HCT116 (cell line): ENCODE results near the gene SERPINB5. TPM values are rescaled to one million over a fixed set of nuclear protein-coding genes. Genes with fewer than 3 reads are reported as not detected.

ENCODE experiments used
- ATAC-seq: fragments of 200-7000 bp; cut with Tn5 transposase; 2 replicates; pipeline ENCODE4 v1.9.1; 2020; ENCODE audit warnings: mild to moderate bottlenecking, moderate library complexity
- BruUV-seq: library from RNA; stranded (reverse); fragments of 400-500 nt; replicated peaks from 2 replicates; lab custom pipeline; 2021; lab: Mats Ljungman, UMichigan
- CTCF ChIA-PET: fragments of 300-600 bp; sonication (Branson Sonifier 250); formaldehyde crosslinking; loops from one replicate; lab custom pipeline; 2021; ENCODE audit warnings: antibody characterized with exemption; lab: Charles Lee
- POLR2A ChIA-PET: fragments of 300-600, 350-600 bp; sonication (Branson Sonifier 250); formaldehyde crosslinking; loops from one replicate; lab custom pipeline; 2021; ENCODE audit warnings: antibody characterized with exemption; lab: Charles Lee
- RAD21 ChIA-PET, 2 experiments: fragments of 300-600 bp; sonication (Branson Sonifier 250); formaldehyde crosslinking; loops; one replicate each; lab custom pipeline; 2023; ENCODE audit warnings: low total read pairs in 2 of 2; ENCODE audit not compliant: uncharacterized antibody in 2 of 2, unreplicated experiment in 2 of 2, low non-redundant PET in 1 of 2; lab: Charles Lee
- DNase-seq: peaks from one replicate; pipeline ENCODE4 v3.0.0-alpha.2; 2010; ENCODE audit warnings: low read depth, low spot score
- H2AFZ ChIP-seq: fragments of 200-600 bp; shearing (Covaris generic), sonication (generic); 2 replicates; pipeline ENCODE4 v1.6.1; 2017; ENCODE audit warnings: low read depth, mixed run types, mixed read lengths, antibody characterized with exemption, low read length; ENCODE audit not compliant: poor library complexity, severe bottlenecking
- H3K27ac ChIP-seq: 2 replicates; pipeline ENCODE4 v1.5.1; 2012; ENCODE audit warnings: low read depth, low read length
- H3K27me3 ChIP-seq: fragments of 200-600 bp; sonication (generic); 2 replicates; pipeline ENCODE4 v1.6.1; 2016; ENCODE audit warnings: mixed run types, low read length, mixed read lengths; ENCODE audit not compliant: insufficient read depth
- H3K36me3 ChIP-seq, 2 experiments: fragments of 200-500 bp in 1 of 2; fragments of 200-600 bp in 1 of 2; sonication (Bioruptor generic) in 1 of 2; sonication (generic) in 1 of 2; 2 replicates each; pipeline versions ENCODE4 v1.5.1 to v1.6.1; 2014 to 2016; ENCODE audit warnings: low read length in 2 of 2, inconsistent platforms in 1 of 2, mixed read lengths in 1 of 2, mixed run types in 1 of 2; ENCODE audit not compliant: insufficient read depth in 2 of 2, control insufficient read depth in 1 of 2
- H3K4me1 ChIP-seq, 2 experiments: fragments of 200-600 bp in 1 of 2; sonication (generic) in 1 of 2; 2 replicates each; pipeline versions ENCODE4 v1.5.1 to v1.6.1; 2012 to 2017; ENCODE audit warnings: low read length in 2 of 2, inconsistent platforms in 1 of 2, mild to moderate bottlenecking in 1 of 2, mixed read lengths in 1 of 2, mixed run types in 1 of 2, moderate library complexity in 1 of 2; ENCODE audit not compliant: insufficient read depth in 2 of 2, control insufficient read depth in 1 of 2
- H3K4me2 ChIP-seq: fragments of 200-600 bp; sonication (generic); 2 replicates; pipeline ENCODE4 v1.6.1; 2017; ENCODE audit warnings: mixed run types, low read length, mixed read lengths
- H3K4me3 ChIP-seq, 2 experiments: fragments of 200-600 bp in 1 of 2; sonication (generic) in 1 of 2; replicated peaks in 1 of 2; 2 replicates each; pipeline ENCODE4 v1.5.1; 2011 to 2016; ENCODE audit warnings: low read length in 2 of 2, control low read depth in 1 of 2, low read depth in 1 of 2, mild to moderate bottlenecking in 1 of 2, mixed read lengths in 1 of 2, mixed run types in 1 of 2
- H3K79me2 ChIP-seq: fragments of 200-600 bp; sonication (generic); 2 replicates; pipeline ENCODE4 v1.6.1; 2017; ENCODE audit warnings: mild to moderate bottlenecking, mixed run types, low read length, moderate library complexity, mixed read lengths; ENCODE audit not compliant: insufficient read depth
- H3K9ac ChIP-seq: fragments of 200-600 bp; sonication (generic); 2 replicates; pipeline ENCODE4 v1.6.1; 2016; ENCODE audit warnings: low read length, mixed read lengths
- H3K9me2 ChIP-seq: fragments of 200-600 bp; sonication (generic), shearing (Covaris generic); 2 replicates; pipeline ENCODE4 v1.6.1; 2017; ENCODE audit warnings: mixed run types, mild to moderate bottlenecking, moderate library complexity; ENCODE audit not compliant: insufficient read depth
- H3K9me3 ChIP-seq, 2 experiments: fragments of 200-500 bp in 1 of 2; fragments of 200-600 bp in 1 of 2; sonication (Bioruptor generic) in 1 of 2; sonication (generic) in 1 of 2; 2 replicates each; pipeline ENCODE4 v1.6.1; 2014 to 2017; ENCODE audit warnings: low read length in 2 of 2, mixed read lengths in 2 of 2, inconsistent platforms in 1 of 2, low read depth in 1 of 2, mild to moderate bottlenecking in 1 of 2, mixed run types in 1 of 2, moderate library complexity in 1 of 2; ENCODE audit not compliant: control insufficient read depth in 1 of 2, insufficient read depth in 1 of 2
- H4K20me1 ChIP-seq: fragments of 200-600 bp; sonication (generic), shearing (Covaris generic); 2 replicates; pipeline ENCODE4 v1.6.1; 2017; ENCODE audit warnings: mixed run types, mild to moderate bottlenecking, moderate library complexity; ENCODE audit not compliant: insufficient read depth
- ATF3 ChIP-seq: IDR thresholded peaks from 2 replicates; pipeline ENCODE4 v1.6.1; 2012
- CBX3 ChIP-seq: IDR thresholded peaks from 2 replicates; pipeline ENCODE4 v1.6.1; 2012; ENCODE audit warnings: low read depth
- CEBPB ChIP-seq: IDR thresholded peaks from 2 replicates; pipeline ENCODE4 v1.6.1; 2012; ENCODE audit warnings: low read depth
- ELF1 ChIP-seq: IDR thresholded peaks from 2 replicates; pipeline ENCODE4 v1.6.1; 2012; ENCODE audit warnings: low read depth, borderline replicate concordance
- EZH2 ChIP-seq: fragments of 200-600 bp; sonication (generic); IDR thresholded peaks from 2 replicates; pipeline ENCODE4 v1.6.1; 2017; ENCODE audit warnings: antibody characterized with exemption, mixed run types
- EZH2phosphoT487 ChIP-seq: fragments of 200-600 bp; IDR thresholded peaks from 2 replicates; pipeline ENCODE4 v1.6.1; 2018; ENCODE audit warnings: antibody characterized with exemption, borderline replicate concordance
- POLR2AphosphoS5 ChIP-seq: IDR thresholded peaks from 2 replicates; pipeline ENCODE4 v1.6.1; 2011; ENCODE audit warnings: mild to moderate bottlenecking, low read depth, low read length, moderate library complexity
- RAD21 ChIP-seq: IDR thresholded peaks from 2 replicates; pipeline ENCODE4 v1.6.1; 2012; ENCODE audit warnings: low read depth, mild to moderate bottlenecking
- SRF ChIP-seq: IDR thresholded peaks from 2 replicates; pipeline ENCODE4 v1.6.1; 2012; ENCODE audit warnings: low read depth
- ZFX ChIP-seq: fragments of 450-650 bp; IDR thresholded peaks from 2 replicates; pipeline ENCODE4 v1.6.1; 2017
- intact Hi-C: fragments of 100-400 bp; cut with micrococcal nuclease; formaldehyde crosslinking; loops from 2 replicates; pipeline ENCODE4 v1.10.0; 2022
- total RNA-seq: library from RNA; stranded (reverse); gene quantifications from one replicate; pipeline ENCODE4 v1.2.1, GENCODE V29; 2021; ENCODE audit not compliant: unreplicated experiment
- TF ChIP-seq, protein P1 (sequence below), 3 experiments: fragments of 200-600 bp in 1 of 3; sonication (generic) in 1 of 3; IDR thresholded peaks in 2 of 3; conservative IDR thresholded peaks in 1 of 3; 2 replicates each; pipeline ENCODE4 v1.5.1; 2012 to 2017; ENCODE audit warnings: low read depth in 2 of 3, low read length in 2 of 3, antibody characterized with exemption in 1 of 3, borderline replicate concordance in 1 of 3, control low read depth in 1 of 3, mild to moderate bottlenecking in 1 of 3, mixed read lengths in 1 of 3, mixed run types in 1 of 3, moderate library complexity in 1 of 3; ENCODE audit not compliant: insufficient read depth in 1 of 3
- TF ChIP-seq, protein P2 (sequence below): IDR thresholded peaks from 2 replicates; pipeline ENCODE4 v1.6.1; 2012

Gene SERPINB5
- total RNA-seq, 1 experiment from 2014 or later = 19.5 TPM

DNA sequence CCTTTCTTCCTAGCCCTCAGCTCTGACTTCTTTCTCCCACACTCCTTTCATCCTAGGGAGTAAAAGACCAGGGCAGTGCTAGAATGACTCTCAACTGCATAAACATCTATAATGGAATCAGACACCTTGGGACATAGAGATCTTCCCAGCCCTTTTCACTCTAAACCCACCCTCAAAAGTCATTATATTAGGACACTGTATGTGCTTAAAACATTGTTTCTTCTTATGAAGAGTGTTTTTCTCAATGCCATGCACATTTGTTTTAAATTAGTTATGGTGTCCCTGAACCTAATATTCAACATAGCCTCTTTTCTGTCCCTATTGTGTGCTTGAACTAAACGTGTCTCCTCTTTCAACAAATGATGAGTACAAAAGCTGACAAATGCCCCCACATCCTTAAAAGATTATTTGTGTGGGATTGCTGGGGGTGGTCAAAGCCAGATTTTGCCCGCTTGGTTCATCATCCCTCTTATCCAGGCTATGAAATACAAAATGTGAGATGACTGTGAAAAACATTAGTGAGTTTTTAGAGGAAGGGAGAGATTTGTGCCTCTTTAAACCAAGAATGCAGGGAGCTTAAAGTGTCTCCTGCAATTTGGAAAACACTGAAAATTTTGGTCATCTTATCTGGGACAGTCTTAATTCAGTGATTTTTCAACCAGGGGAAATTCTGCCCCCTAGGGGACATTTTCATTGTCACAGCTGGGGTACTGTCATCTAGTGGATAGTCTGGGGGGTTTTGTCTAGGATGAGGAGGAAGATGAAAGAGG lies 29.0 kb downstream of the SERPINB5 start:
- peak; percentile 19 for DNase-seq
- ChIA-PET RAD21 (no interaction called here), CTCF (interaction anchor here (1.0 to 2.7 kb wide), 8 partner anchors 9 to 489 kb away, joined by 3 to 10 read pairs (median 6); no protein-coding TSS in a partner anchor), POLR2A (no interaction called here)
- Histone ChIP-seq H3K4me3 (no peak overlapping the region), H4K20me1 (no peaks in the 10 kb centered on the region), H3K27me3 (no peaks in the 10 kb centered on the region), H3K27ac (no peak overlapping the region), H3K4me2 (no peak overlapping the region), H3K9me3 (no peaks in the 10 kb centered on the region), H3K79me2 (no peaks in the 10 kb centered on the region), H2AFZ (no peak overlapping the region), H3K9me2 (no peaks in the 10 kb centered on the region), H3K36me3 (peaks cover 0 to 3% of the 10 kb centered on the region in 2 experiments; a peak in 1 of 4 replicates), H3K4me1 (no peaks in the 10 kb centered on the region), H3K9ac (no peak overlapping the region)
- peak; percentile 92 for ATAC-seq
- intact Hi-C loops = loop anchor here (5.0 kb wide), 1 partner anchor 488 kb away; no protein-coding TSS in a partner anchor
- no TSS peak for BruUV-seq
- TF ChIP-seq RAD21 (peak; percentile 68), SRF (no peak)
- TF ChIP-seq, protein P1, sequence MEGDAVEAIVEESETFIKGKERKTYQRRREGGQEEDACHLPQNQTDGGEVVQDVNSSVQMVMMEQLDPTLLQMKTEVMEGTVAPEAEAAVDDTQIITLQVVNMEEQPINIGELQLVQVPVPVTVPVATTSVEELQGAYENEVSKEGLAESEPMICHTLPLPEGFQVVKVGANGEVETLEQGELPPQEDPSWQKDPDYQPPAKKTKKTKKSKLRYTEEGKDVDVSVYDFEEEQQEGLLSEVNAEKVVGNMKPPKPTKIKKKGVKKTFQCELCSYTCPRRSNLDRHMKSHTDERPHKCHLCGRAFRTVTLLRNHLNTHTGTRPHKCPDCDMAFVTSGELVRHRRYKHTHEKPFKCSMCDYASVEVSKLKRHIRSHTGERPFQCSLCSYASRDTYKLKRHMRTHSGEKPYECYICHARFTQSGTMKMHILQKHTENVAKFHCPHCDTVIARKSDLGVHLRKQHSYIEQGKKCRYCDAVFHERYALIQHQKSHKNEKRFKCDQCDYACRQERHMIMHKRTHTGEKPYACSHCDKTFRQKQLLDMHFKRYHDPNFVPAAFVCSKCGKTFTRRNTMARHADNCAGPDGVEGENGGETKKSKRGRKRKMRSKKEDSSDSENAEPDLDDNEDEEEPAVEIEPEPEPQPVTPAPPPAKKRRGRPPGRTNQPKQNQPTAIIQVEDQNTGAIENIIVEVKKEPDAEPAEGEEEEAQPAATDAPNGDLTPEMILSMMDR (IDR thresholded peaks at IDR 0.05 in 2 of 3, conservative IDR thresholded peaks at IDR 0.05 in 1 of 3; ENCODE audit: borderline replicate concordance in 1 of 3, insufficient read depth in 1 of 3, low read depth in 2 of 3, low read length in 2 of 3) = peak; percentile 72 to 84 (median 79)
- TF ChIP-seq, all 23 proteins: peak for 2

DNA sequence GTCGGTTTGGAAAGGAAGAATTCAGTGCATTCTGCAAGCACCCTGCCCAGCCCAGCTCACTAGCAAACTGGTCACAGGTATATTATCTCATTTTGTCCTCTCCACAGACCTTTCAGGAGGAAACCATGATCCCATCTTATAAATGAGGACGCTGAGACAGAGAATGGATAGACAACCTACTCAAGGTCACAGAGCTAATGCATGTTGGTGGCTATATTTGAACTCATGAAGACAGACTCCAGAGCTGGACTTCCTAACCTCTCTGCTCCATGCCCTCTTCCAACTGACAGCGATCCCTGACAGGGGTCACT lies 29.5 kb downstream of the SERPINB5 start:
- no peaks in the 10 kb centered on the region for H3K9me3 ChIP-seq
- TF ChIP-seq, protein P2, sequence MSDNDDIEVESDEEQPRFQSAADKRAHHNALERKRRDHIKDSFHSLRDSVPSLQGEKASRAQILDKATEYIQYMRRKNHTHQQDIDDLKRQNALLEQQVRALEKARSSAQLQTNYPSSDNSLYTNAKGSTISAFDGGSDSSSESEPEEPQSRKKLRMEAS = no peak
- TF ChIP-seq ATF3 = no peak
- no peak for TF ChIP-seq CEBPB
- no peak for TF ChIP-seq ZFX
- TF ChIP-seq CBX3 = no peak
- TF ChIP-seq EZH2phosphoT487 = no peak
- no peak for TF ChIP-seq POLR2AphosphoS5
- no peak for TF ChIP-seq ELF1
- TF ChIP-seq EZH2 = no peak
- ChIA-PET RAD21 (no interaction called here), POLR2A (no interaction called here), CTCF (interaction anchor here (1.0 to 2.7 kb wide), 8 partner anchors 10 to 490 kb away, joined by 3 to 10 read pairs (median 6); no protein-coding TSS in a partner anchor)
- ATAC-seq (no peak), DNase-seq (no peak)
- no peaks in the 10 kb centered on the region for H3K79me2 ChIP-seq
- no peak overlapping the region for H3K9ac ChIP-seq
- H3K4me3 ChIP-seq = no peak overlapping the region
- no peaks in the 10 kb centered on the region for H4K20me1 ChIP-seq
- no TSS peak for BruUV-seq
- H3K9me2 ChIP-seq = no peaks in the 10 kb centered on the region
- H3K4me1 ChIP-seq = no peaks in the 10 kb centered on the region
- no peak overlapping the region for H3K4me2 ChIP-seq
- H3K27me3 ChIP-seq = no peaks in the 10 kb centered on the region
- intact Hi-C loops = loop anchor here (5.0 kb wide), 1 partner anchor 489 kb away; no protein-coding TSS in a partner anchor
- H3K36me3 ChIP-seq = peaks cover 0 to 3% of the 10 kb centered on the region in 2 experiments; a peak in 1 of 4 replicates
- H2AFZ ChIP-seq = no peak overlapping the region
- H3K27ac ChIP-seq = no peak overlapping the region
